ENCODE data around the gene DOK5.

The DOK5 gene

GRCh38 chr20:54499111-54499510 lies 23.7 kb downstream of the DOK5 start:
- no peak overlapping the region for H3K4me3 ChIP-seq (ENCODE audit: low read length)
- H2AFZ ChIP-seq (ENCODE audit: low read depth, low read length), result no peak overlapping the region
- no peaks in the 10 kb centered on the region for H3K9me3 ChIP-seq (ENCODE audit: low read length)
- no peaks in the 10 kb centered on the region for H3K27me3 ChIP-seq (ENCODE audit: insufficient read depth, low read length)
- no peaks in the 10 kb centered on the region for H3K36me3 ChIP-seq (ENCODE audit: insufficient read depth, low read length)
- no peaks in the 10 kb centered on the region for H3K4me1 ChIP-seq (ENCODE audit: insufficient read depth, low read length)

- H3K36me3 ChIP-seq (ENCODE audit: insufficient read depth, low read length), result no peaks in the 10 kb centered on the region
- H3K4me1 ChIP-seq (ENCODE audit: insufficient read depth, low read length), result no peaks in the 10 kb centered on the region
- H2AFZ ChIP-seq (ENCODE audit: low read depth, low read length), result no peak overlapping the region
- no peaks in the 10 kb centered on the region for H3K27me3 ChIP-seq (ENCODE audit: insufficient read depth, low read length)
- H3K9me3 ChIP-seq (ENCODE audit: low read length), result no peaks in the 10 kb centered on the region
- H3K4me3 ChIP-seq (ENCODE audit: low read length), result no peak overlapping the region
These were observed 26.8 kb downstream of the DOK5 start for GRCh38 chr20:54502179-54502578.

GRCh38 chr20:54506643-54507042 lies 31.2 kb downstream of the DOK5 start:
- Histone ChIP-seq H3K4me3 (ENCODE audit: low read length) (no peak overlapping the region), H3K9me3 (ENCODE audit: low read length) (no peaks in the 10 kb centered on the region), H2AFZ (ENCODE audit: low read depth, low read length) (no peak overlapping the region), H3K36me3 (ENCODE audit: insufficient read depth, low read length) (no peaks in the 10 kb centered on the region), H3K4me1 (ENCODE audit: insufficient read depth, low read length) (no peaks in the 10 kb centered on the region), H3K27me3 (ENCODE audit: insufficient read depth, low read length) (no peaks in the 10 kb centered on the region)

- H3K4me3 ChIP-seq (ENCODE audit: low read length), result no peak overlapping the region
- no peak overlapping the region for H2AFZ ChIP-seq (ENCODE audit: low read depth, low read length)
- H3K36me3 ChIP-seq (ENCODE audit: insufficient read depth, low read length), result no peaks in the 10 kb centered on the region
- H3K4me1 ChIP-seq (ENCODE audit: insufficient read depth, low read length), result peaks cover 9% of the 10 kb centered on the region
- no peaks in the 10 kb centered on the region for H3K27me3 ChIP-seq (ENCODE audit: insufficient read depth, low read length)
- peaks cover 5% of the 10 kb centered on the region for H3K9me3 ChIP-seq (ENCODE audit: low read length)
These were observed 35.2 kb downstream of the DOK5 start for GRCh38 chr20:54510541-54511129.

- Histone ChIP-seq H3K4me3 (ENCODE audit: low read length) (no peak overlapping the region), H3K36me3 (ENCODE audit: insufficient read depth, low read length) (no peaks in the 10 kb centered on the region), H3K4me1 (ENCODE audit: insufficient read depth, low read length) (peaks cover 9% of the 10 kb centered on the region), H2AFZ (ENCODE audit: low read depth, low read length) (no peak overlapping the region), H3K27me3 (ENCODE audit: insufficient read depth, low read length) (no peaks in the 10 kb centered on the region), H3K9me3 (ENCODE audit: low read length) (peaks cover 5% of the 10 kb centered on the region)
These were observed 37.3 kb downstream of the DOK5 start for GRCh38 chr20:54512694-54513093.

GRCh38 chr20:54514028-54514607 lies 38.7 kb downstream of the DOK5 start:
- Histone ChIP-seq H2AFZ (ENCODE audit: low read depth, low read length) (no peak overlapping the region), H3K36me3 (ENCODE audit: insufficient read depth, low read length) (no peaks in the 10 kb centered on the region), H3K4me1 (ENCODE audit: insufficient read depth, low read length) (peaks cover 9% of the 10 kb centered on the region), H3K4me3 (ENCODE audit: low read length) (no peak overlapping the region), H3K27me3 (ENCODE audit: insufficient read depth, low read length) (no peaks in the 10 kb centered on the region), H3K9me3 (ENCODE audit: low read length) (peaks cover 5% of the 10 kb centered on the region)

- Histone ChIP-seq H3K9me3 (ENCODE audit: low read length) (peaks cover 5% of the 10 kb centered on the region), H3K27me3 (ENCODE audit: insufficient read depth, low read length) (no peaks in the 10 kb centered on the region), H2AFZ (ENCODE audit: low read depth, low read length) (no peak overlapping the region), H3K4me1 (ENCODE audit: insufficient read depth, low read length) (peaks cover 9% of the 10 kb centered on the region), H3K36me3 (ENCODE audit: insufficient read depth, low read length) (no peaks in the 10 kb centered on the region), H3K4me3 (ENCODE audit: low read length) (no peak overlapping the region)
These were observed 40.6 kb downstream of the DOK5 start for GRCh38 chr20:54515793-54516628.

GRCh38 chr20:54517241-54517975 lies 42.0 kb downstream of the DOK5 start:
- Histone ChIP-seq H3K36me3 (ENCODE audit: insufficient read depth, low read length) (no peaks in the 10 kb centered on the region), H3K27me3 (ENCODE audit: insufficient read depth, low read length) (no peaks in the 10 kb centered on the region), H2AFZ (ENCODE audit: low read depth, low read length) (no peak overlapping the region), H3K4me3 (ENCODE audit: low read length) (no peak overlapping the region), H3K9me3 (ENCODE audit: low read length) (peaks cover 5% of the 10 kb centered on the region), H3K4me1 (ENCODE audit: insufficient read depth, low read length) (peaks cover 9% of the 10 kb centered on the region)

GRCh38 chr20:54524849-54525248 lies 49.5 kb downstream of the DOK5 start:
- peaks cover 15% of the 10 kb centered on the region for H3K4me1 ChIP-seq (ENCODE audit: insufficient read depth, low read length)
- H3K36me3 ChIP-seq (ENCODE audit: insufficient read depth, low read length), result no peaks in the 10 kb centered on the region
- no peaks in the 10 kb centered on the region for H3K27me3 ChIP-seq (ENCODE audit: insufficient read depth, low read length)
- no peaks in the 10 kb centered on the region for H3K9me3 ChIP-seq (ENCODE audit: low read length)
- H3K4me3 ChIP-seq (ENCODE audit: low read length), result no peak overlapping the region
- H2AFZ ChIP-seq (ENCODE audit: low read depth, low read length), result no peak overlapping the region

GRCh38 chr20:54525916-54526590 lies 50.7 kb downstream of the DOK5 start:
- Histone ChIP-seq H3K36me3 (ENCODE audit: insufficient read depth, low read length) (no peaks in the 10 kb centered on the region), H3K4me3 (ENCODE audit: low read length) (peak overlapping the region; percentile 25), H2AFZ (ENCODE audit: low read depth, low read length) (peak overlapping the region; percentile 67), H3K27me3 (ENCODE audit: insufficient read depth, low read length) (no peaks in the 10 kb centered on the region), H3K4me1 (ENCODE audit: insufficient read depth, low read length) (peaks cover 15% of the 10 kb centered on the region), H3K9me3 (ENCODE audit: low read length) (no peaks in the 10 kb centered on the region)

- Histone ChIP-seq H3K36me3 (ENCODE audit: insufficient read depth, low read length) (no peaks in the 10 kb centered on the region), H3K9me3 (ENCODE audit: low read length) (no peaks in the 10 kb centered on the region), H2AFZ (ENCODE audit: low read depth, low read length) (no peak overlapping the region), H3K4me3 (ENCODE audit: low read length) (no peak overlapping the region), H3K4me1 (ENCODE audit: insufficient read depth, low read length) (peaks cover 15% of the 10 kb centered on the region), H3K27me3 (ENCODE audit: insufficient read depth, low read length) (no peaks in the 10 kb centered on the region)
These were observed 51.4 kb downstream of the DOK5 start for GRCh38 chr20:54526801-54527200.

- Histone ChIP-seq H3K9me3 (ENCODE audit: low read length) (no peaks in the 10 kb centered on the region), H3K27me3 (ENCODE audit: insufficient read depth, low read length) (no peaks in the 10 kb centered on the region), H3K4me1 (ENCODE audit: insufficient read depth, low read length) (peaks cover 12% of the 10 kb centered on the region), H3K4me3 (ENCODE audit: low read length) (no peak overlapping the region), H3K36me3 (ENCODE audit: insufficient read depth, low read length) (no peaks in the 10 kb centered on the region), H2AFZ (ENCODE audit: low read depth, low read length) (no peak overlapping the region)
These were observed 57.2 kb downstream of the DOK5 start for GRCh38 chr20:54532573-54532972.
